Duodenal mucosa (tissue), 2 donors: Measurements from ENCODE around the gene TUBGCP2.

Experiments used
- H3K27ac ChIP-seq: one replicate; pipeline ENCODE4 v1.7.0; 2013; ENCODE audit warnings: low read depth, low read length
- H3K27me3 ChIP-seq, 2 donors: one replicate each; pipeline ENCODE4 v1.7.0; 2013; ENCODE audit warnings: low read length in 2 of 2, control low read depth in 1 of 2; ENCODE audit not compliant: insufficient read depth in 2 of 2, control insufficient read depth in 1 of 2
- H3K36me3 ChIP-seq, 2 donors: one replicate each; pipeline ENCODE4 v1.7.0; 2013; ENCODE audit warnings: low read length in 2 of 2, control low read depth in 1 of 2; ENCODE audit not compliant: insufficient read depth in 2 of 2, control insufficient read depth in 1 of 2
- H3K4me1 ChIP-seq, 2 donors: one replicate each; pipeline ENCODE4 v1.7.0; 2013; ENCODE audit warnings: low read length in 2 of 2, control low read depth in 1 of 2; ENCODE audit not compliant: insufficient read depth in 2 of 2, control insufficient read depth in 1 of 2
- H3K4me3 ChIP-seq, 2 donors: one replicate each; pipeline ENCODE4 v1.7.0; 2013; ENCODE audit warnings: low read length in 2 of 2, low read depth in 1 of 2
- H3K9ac ChIP-seq, 2 donors: one replicate each; pipeline ENCODE4 v1.7.0; 2013; ENCODE audit warnings: low read length in 2 of 2, low read depth in 1 of 2
- H3K9me3 ChIP-seq, 2 donors: one replicate each; pipeline ENCODE4 v1.7.0; 2013; ENCODE audit warnings: low read length in 2 of 2, control low read depth in 1 of 2; ENCODE audit not compliant: control insufficient read depth in 1 of 2

TUBGCP2 gene

DNA sequence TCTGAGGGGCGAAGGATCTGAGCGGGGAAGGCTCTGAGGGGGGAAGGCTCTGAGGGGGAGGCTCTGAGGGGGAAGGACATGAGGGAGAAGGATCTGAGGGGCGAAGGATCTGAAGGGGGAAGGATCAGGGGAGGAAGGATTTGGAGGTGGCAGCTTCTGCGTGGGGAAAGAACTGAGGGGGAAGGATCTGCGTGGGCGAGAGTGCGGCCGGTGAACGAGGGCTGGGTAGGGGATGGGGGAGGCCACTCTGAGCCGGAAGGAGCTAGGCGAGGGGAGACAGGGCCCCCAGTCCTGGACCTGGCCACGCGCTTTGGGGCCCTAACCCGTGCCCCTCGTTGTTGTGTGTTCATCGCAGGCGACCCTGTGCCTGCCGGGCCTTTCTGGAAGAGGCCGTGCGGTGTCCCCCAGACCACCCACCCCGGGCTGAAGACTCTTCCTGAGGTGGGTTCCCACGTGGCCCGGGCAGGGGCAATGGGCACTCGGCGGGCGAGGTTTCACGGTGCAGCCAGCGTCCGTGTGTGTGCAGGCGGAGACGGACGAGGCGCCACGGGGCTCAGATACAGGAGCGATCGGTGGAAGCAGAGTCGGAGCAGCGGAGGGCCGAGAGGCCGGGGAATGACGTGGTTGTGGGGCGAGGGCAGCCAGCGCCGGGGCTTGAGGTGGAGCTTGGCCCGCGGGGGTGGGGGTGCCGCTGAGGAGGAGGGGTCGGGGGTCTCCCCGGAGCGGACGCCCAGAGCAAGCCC lies 26.0 kb upstream of the TUBGCP2 start:
- no peaks in the 10 kb centered on the region for H3K9me3 ChIP-seq
- no peak overlapping the region for H3K9ac ChIP-seq
- H3K4me3 ChIP-seq, result peak overlapping the region; percentile 50 to 54
- peaks cover 5 to 17% of the 10 kb centered on the region in 2 donors for H3K4me1 ChIP-seq
- H3K27ac ChIP-seq, result no peak overlapping the region
- H3K36me3 ChIP-seq, result no peaks in the 10 kb centered on the region
- H3K27me3 ChIP-seq, result peaks cover 46 to 60% of the 10 kb centered on the region in 2 donors

DNA sequence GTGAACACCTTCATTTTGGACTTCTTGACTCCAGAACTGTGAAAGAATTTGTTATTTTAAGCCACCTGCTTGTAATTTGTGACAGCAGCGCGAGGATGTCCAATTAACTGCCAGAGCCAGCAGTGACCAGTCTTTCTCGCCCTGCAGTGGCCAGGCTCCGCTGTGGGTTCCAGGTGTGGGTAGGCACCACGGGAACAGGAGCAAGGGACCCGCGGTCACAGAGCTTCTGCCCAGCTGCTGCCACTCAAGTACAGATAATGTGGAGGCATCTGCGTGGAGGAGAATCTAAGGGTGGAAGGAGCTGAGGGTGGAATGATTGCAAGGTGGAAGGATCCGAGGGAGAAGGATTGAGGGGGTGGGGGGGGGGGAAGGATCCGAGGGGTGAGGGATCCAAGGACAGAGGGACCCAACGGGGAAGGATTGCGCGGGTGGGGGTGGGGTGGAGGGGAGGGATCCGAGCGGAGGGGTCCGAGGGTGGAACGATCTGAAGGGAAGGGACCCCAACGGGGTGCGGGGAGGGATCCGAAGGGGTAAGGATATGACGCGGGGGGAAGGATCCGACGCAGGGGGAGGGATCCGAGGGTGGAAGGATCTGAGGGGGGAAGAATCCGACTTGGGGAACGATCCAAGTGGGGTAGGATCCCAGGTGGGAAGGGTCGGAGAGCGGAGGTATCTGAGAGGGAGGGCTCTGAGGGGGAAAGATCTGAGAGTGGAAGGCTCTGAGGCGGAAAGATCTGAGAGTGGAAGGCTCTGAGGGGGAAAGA lies 24.4 kb upstream of the TUBGCP2 start:
- no peak overlapping the region for H3K9ac ChIP-seq
- no peaks in the 10 kb centered on the region for H3K36me3 ChIP-seq
- peaks cover 58 to 65% of the 10 kb centered on the region in 2 donors for H3K27me3 ChIP-seq
- H3K4me3 ChIP-seq, result no peak overlapping the region
- peaks cover 5 to 17% of the 10 kb centered on the region in 2 donors for H3K4me1 ChIP-seq
- no peaks in the 10 kb centered on the region for H3K9me3 ChIP-seq
- no peak overlapping the region for H3K27ac ChIP-seq

DNA sequence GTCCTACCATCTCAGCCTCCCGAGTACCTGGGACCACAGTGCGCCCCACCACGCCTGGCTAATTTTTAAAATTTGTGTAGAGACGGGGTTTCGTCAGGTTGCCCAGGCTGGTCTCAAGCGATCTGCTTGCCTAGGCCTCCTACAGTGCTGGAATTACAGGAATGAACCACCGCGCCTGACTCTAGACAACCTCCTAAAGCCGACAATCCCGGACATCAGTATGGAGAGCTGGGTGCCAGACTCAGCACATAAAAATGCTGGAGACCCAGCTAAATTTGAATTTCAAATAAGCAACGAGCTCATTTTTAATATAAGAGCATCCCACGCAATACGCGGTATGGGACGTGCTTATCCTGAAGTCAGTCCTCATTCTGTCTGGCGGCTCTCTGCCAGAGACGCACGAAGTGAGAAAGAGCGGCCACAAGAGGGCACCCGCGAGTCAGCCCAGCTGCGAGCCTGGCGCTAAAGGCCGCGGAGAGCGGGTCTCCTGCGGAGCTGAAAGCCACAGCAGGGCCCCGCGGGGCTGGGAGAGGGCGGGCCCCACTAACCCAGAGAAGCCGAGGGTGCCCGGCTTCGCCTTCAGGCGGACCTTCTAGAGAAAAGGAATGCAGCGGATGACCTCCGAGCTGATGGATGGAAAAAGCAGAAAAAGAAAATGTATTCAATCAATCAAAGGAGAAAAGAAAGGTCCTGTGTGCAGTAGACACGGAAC lies 21.0 kb upstream of the TUBGCP2 start:
- Histone ChIP-seq H3K9me3 (no peaks in the 10 kb centered on the region), H3K4me3 (peak overlapping the region; percentile 55 to 58), H3K27ac (no peak overlapping the region), H3K9ac (peak overlapping the region in 1 of 2 donors; percentile 32), H3K27me3 (peaks cover 64 to 68% of the 10 kb centered on the region in 2 donors), H3K4me1 (peaks cover 7 to 10% of the 10 kb centered on the region in 2 donors), H3K36me3 (no peaks in the 10 kb centered on the region)

DNA sequence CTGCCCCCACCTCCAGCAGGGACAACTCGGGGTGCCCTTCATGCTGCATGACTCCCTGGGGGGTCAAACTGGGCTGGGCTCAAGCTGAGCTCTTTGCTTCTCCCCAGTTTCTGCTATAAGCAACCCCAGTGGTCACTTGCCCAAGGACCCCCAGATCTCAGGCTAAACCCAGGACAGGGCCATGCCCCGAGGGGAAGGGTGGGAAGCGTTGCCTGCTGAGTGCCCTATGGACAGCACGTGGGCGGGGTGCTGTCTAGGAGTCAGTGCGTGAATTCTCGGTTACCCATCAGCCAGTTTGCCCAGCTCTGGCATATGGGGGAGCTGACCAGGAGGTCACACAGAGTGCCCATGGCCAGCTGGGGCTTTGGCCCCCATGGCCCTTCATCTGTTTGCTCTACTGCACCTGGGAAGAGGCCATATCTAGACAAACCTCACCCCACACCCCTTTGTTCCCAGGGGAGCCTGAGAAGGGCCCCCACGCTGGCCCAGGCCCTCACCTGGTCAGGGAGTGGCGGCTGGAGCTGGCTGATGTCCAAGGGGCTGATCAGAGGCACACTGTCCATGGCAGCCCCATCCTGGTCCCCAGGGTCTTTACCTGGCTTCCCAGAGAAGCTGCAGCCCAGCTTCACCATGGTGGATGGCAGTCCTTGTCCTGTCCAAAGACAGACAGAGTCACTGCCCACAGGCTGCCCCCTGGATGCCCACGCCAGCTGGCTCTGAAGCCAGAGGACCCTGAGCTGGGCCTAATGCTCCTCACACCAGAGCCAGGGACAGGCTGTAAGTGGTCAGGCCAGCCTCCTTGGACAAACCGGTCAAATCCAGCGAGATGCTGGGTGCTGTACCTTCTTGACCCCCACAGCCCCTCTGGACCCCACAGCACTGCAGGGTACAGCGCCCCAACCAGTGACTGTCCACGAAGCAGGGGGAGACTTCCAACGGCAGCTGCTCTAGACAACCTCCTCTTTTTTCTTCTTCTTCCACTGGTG lies 20.0 kb upstream of the TUBGCP2 start:
- H3K9ac ChIP-seq, result no peak overlapping the region
- H3K4me3 ChIP-seq, result no peak overlapping the region
- peaks cover 7 to 10% of the 10 kb centered on the region in 2 donors for H3K4me1 ChIP-seq
- peaks cover 60 to 64% of the 10 kb centered on the region in 2 donors for H3K27me3 ChIP-seq
- no peak overlapping the region for H3K27ac ChIP-seq
- no peaks in the 10 kb centered on the region for H3K36me3 ChIP-seq
- H3K9me3 ChIP-seq, result no peaks in the 10 kb centered on the region

DNA sequence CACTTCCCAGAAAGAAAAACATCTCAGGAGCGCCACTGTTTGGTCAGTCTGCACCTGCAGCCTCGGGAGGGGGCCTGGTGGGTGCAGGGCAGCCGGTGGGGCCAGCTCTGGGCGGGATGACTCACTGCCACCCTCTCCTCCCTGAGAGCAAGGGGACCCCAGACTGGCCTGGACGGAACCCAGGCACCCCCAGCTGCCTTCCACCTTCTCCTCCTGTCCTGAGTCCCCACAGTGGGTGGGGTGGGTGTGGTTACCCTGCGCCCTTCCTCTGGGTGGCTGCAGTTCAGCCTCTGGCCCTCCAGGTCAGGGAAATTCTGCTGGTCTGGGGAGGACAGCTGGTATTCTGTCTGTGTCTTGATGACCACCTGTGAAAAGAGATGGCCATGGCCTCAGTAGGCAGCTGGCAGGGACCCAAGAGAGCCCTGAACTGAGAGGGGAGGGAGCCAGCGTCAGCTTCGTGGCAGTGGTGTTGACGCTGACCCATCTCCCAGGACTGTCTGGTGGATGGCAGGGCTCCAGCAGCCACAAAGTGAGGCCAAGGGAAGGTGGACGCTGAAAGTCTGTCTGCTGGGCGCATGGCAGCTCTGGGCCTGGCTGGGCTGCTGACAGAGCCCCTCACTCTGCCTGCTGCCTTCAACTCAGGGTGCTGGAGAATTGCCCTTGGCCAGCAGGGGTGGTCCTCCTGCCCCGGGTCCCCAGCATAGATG lies 19.1 kb upstream of the TUBGCP2 start:
- H3K9me3 ChIP-seq, result no peaks in the 10 kb centered on the region
- H3K27me3 ChIP-seq, result peaks cover 59 to 64% of the 10 kb centered on the region in 2 donors
- peaks cover 7 to 10% of the 10 kb centered on the region in 2 donors for H3K4me1 ChIP-seq
- no peak overlapping the region for H3K9ac ChIP-seq
- H3K27ac ChIP-seq, result no peak overlapping the region
- H3K4me3 ChIP-seq, result no peak overlapping the region
- no peaks in the 10 kb centered on the region for H3K36me3 ChIP-seq

DNA sequence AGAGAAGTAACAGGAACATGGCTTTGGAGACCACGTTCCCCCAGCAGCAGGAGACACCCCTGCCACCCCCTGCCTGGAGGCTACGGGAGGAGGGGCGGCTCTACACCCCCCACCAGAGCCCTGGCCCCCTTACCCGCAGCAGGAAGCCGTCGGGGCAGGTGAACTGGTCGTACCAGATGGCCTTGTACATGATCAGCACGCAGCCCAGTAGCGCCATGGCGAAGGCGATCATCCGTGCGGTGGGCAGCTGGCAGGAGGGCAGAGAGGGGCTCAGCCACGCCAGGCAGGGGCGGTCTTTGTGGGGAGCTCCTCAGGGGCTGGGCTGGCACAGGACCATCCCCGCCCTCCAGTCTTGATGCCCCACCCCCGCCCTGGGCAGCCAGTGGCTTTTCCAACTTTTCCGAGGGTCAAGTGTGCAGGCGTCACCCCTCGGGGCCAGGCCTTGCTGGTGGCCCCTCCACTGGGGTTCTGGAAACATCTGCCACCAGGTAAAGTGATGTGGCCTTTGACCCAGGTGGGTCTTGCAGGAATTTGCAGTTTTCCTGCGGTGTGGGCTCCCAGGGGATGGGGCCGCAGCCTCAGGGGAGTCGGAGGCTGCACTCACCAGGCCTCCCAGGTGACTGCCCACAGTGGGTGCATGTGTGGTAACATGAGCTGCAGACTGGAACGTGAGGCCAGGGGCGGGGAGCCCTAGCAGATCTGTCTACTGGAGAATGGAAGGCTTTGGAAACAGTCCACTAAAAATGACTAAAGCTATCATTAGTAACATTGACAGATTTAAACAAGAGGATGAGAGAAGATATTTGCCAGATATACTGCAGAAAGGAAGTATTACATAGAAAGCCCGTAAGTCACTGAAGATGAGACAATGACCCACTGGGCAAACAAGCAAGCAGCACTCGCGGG lies 18.3 kb upstream of the TUBGCP2 start:
- H3K36me3 ChIP-seq, result no peaks in the 10 kb centered on the region
- H3K27me3 ChIP-seq, result peaks cover 51 to 57% of the 10 kb centered on the region in 2 donors
- no peaks in the 10 kb centered on the region for H3K9me3 ChIP-seq
- peaks cover 7 to 10% of the 10 kb centered on the region in 2 donors for H3K4me1 ChIP-seq
- H3K4me3 ChIP-seq, result no peak overlapping the region
- H3K27ac ChIP-seq, result no peak overlapping the region
- no peak overlapping the region for H3K9ac ChIP-seq

DNA sequence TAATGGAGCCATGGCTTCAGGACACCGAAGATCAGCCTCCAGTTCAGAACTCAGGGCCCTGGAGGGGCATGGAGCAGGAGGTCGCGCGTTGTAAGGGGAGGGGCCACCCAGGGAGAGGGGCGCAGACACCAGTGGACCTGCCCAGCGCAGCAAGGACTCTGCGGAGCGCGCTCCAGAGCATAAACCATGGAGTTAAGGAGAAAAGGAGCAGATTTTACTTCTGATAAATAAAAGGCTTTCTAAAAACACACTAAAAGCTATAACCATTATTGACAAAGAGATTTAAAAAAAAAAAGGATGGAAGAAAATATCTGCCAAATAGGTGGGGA lies 17.5 kb upstream of the TUBGCP2 start:
- Histone ChIP-seq H3K27me3 (peaks cover 44 to 51% of the 10 kb centered on the region in 2 donors), H3K4me1 (peaks cover 7 to 10% of the 10 kb centered on the region in 2 donors)

DNA sequence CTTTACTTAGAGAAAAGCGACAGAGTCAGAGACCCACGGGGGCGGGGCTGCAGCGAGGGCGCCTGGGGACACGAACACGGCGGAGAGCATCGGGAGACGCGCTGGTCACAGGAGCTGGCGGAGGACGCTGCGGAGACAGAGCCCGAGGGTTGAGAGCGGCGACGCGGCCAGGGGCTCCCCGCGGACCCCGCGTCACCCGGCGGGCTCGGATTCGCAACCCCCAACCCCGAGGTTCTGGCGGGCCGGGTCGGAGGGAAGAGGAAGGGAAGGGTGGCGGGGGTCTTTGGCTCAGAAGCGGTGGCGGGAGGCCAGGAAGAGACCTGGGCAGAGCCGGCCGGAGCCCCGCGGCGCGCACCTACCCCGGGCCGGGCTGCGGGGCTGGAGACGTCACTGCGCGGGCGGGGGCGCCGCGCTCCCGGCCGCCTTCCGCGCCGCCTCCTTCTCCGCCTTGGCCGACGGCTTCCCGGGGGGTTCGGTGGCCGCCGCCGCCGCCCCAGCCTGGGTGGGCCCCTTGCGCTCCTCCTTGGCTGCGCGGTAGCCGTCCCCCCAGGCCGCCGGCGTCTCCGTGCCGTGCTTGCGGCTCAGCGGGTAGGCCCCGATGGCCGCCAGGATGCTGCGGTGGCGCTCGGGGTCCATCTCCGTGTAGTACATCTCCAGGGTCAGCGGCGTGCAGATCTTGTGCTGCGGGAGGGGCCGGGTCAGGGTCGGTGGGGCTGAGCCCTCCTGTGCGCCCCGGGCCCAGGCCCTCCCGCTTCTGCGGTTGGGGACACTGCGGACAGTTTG lies 17.0 kb upstream of the TUBGCP2 start:
- Histone ChIP-seq H3K9me3 (no peaks in the 10 kb centered on the region), H3K4me1 (peaks cover 7 to 10% of the 10 kb centered on the region in 2 donors), H3K4me3 (peak overlapping the region in 1 of 2 donors; percentile 54), H3K27me3 (peaks cover 44 to 45% of the 10 kb centered on the region in 2 donors), H3K36me3 (no peaks in the 10 kb centered on the region), H3K27ac (no peak overlapping the region), H3K9ac (no peak overlapping the region)

More for the DNA sequence above, 17.5 kb upstream of the TUBGCP2 start:
- Histone ChIP-seq H3K27ac (no peak overlapping the region), H3K9ac (no peak overlapping the region), H3K4me3 (peak overlapping the region in 1 of 2 donors; percentile 54), H3K36me3 (no peaks in the 10 kb centered on the region), H3K9me3 (no peaks in the 10 kb centered on the region)
